M059J (cell line): ENCODE data around the gene CNOT9. TPM values are rescaled to one million over a fixed set of nuclear protein-coding genes. Genes with fewer than 3 reads are reported as not detected.

Experiments used
- DNase-seq: peaks from one replicate; pipeline ENCODE4 v3.0.0-alpha.2; 2012; ENCODE audit warnings: low read depth
- total RNA-seq: library from RNA; depleted of rRNA; stranded (reverse); fragments of >200 nt; shearing (Covaris generic); gene quantifications from 2 replicates; pipeline ENCODE4 v1.2.3, GENCODE V29; 2014

CNOT9 gene
- total RNA-seq, 1 experiment from 2014 or later: 131 TPM

GRCh38 chr2:218577482-218578220, 9.0 kb downstream of the CNOT9 start:
- DNase-seq: no peak

- no peak for DNase-seq
Observed at GRCh38 chr2:218578272-218578877, 9.7 kb downstream of the CNOT9 start.

DNA sequence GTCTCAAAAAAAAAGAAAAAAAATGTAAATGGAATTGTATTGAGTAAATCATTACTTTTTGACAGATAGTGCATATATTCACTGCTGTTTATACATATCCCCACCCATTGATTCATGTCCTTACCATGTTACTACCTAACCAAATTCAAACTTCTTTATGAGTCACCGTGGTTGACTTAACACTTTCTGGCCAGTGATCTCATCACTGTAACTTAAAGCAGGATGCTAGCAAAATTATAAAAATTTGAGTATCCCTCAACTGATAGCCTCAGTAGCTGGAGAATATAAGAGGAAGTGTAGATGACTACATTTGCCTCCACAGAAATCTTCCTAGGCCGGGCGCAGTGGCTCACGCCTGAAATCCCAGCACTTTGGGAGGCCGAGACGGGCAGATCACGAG, 13.4 kb downstream of the CNOT9 start:
- peak; percentile 69 for DNase-seq

DNA sequence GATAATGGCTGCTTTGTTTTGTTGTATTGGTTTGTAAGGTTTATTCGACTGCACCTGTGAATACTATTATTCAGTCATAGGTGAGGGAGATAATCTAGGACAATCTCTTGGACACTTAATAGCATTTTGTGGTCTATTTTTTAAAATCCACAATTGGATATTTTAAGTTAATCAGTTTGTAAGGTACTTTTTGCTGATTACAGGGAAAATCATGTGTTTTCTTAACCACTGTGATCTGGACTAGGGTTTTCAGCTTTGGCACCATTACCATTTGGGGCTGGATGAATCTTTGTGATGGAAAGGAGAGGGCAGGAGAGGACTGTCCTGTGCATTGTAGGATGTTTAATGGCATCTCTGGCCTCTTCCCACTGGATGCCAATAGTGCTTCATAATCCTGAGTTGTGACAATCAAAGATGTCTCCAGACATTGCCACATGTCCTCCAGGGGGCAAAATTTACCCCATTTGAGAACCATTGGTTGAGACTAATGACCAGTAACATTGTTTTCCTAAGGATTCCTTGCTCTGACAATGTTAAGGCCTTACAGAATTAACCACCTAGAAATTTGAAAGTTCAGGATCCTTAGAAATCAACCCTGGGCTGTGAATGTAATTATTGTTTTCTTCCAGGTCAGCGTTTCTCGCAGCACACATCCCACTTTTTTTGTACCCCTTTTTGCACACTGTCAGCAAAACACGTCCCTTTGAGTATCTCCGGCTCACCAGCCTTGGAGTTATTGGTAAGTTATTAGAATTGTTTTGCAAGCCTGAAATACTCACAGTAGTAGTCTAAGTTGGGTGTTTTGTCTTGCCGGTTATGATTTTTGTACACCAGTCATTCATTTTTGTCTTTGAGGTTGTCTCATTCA, 15.6 kb downstream of the CNOT9 start:
- no peak for DNase-seq

- no peak for DNase-seq
Observed at GRCh38 chr2:218585541-218585940, 16.9 kb downstream of the CNOT9 start.

DNA sequence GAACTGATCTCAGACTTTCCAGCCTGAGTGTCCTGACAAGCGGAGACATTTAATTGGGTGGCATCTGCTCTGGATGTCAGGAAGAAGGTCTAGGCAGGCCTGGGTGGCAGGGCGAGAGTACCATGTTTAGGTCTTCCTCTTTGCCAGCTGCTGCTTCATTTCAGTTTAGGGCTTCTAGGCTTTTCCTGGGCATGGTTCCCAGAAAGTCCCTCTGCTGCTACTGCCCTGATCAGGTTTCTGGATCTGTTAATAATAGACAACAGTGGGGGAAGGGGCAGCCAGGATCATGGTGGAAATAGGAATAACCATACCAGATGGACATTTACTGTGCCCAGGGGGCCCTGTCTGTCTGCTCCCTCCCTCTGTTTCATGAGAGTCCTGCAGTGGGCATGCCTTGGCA, 36.8 kb downstream of the CNOT9 start:
- DNase-seq: peak; percentile 47

DNA sequence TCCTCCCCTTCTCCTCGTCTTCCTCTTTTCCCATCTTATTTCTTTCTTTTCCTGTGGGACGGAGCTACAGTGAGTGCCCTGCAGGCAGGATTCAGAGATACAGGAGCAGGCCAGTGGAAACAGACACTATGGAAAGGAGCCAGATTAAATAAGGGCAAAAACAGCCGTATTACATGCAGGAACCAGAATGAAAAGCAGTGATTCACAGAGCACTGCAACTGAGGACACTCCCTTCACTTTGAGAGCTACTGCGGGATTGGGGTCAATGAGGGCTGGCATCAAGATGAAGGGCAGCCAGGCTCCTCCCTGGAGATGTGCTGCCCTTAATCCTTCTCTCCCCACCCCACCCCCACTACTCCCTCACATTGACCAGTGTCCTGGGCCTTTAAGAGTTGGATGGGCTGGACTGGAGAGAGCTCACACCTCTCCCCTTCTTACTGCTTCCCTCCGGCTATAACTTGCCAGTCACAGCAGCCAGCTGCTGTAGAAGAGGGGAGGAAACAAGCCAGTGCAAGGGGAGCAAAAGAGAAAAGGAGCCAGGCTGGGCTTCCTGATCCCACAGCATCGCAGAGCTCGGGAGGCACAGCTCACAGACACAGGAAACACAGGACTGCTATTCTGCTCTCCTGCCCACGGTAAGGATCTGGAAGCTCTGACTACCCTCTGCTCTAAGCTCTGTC, 38.9 kb downstream of the CNOT9 start, which contains the start of gene PLCD4:
Gene PLCD4 (plus strand): TSS at position 464 of the 680 bp plus-strand sequence. CDS start 7,841 bp downstream, outside the sequence.
- peak; percentile 76 for DNase-seq

DNA sequence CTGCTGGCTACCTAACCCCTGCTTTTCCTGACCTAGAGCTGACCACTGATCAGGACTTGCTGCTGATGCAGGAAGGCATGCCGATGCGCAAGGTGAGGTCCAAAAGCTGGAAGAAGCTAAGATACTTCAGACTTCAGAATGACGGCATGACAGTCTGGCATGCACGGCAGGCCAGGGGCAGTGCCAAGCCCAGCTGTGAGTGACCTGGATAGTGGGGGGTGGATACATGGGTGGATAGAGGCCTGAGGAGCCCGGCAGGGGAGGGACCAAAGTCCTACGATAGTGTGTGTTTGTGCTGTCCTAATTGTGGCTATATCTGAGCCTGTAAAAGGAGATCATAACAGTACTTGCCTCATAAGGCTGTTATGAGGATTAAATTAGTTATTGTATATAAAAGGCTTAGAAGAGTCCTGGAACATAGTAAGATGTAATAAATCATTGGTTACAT, 47.3 kb downstream of the CNOT9 start:
- DNase-seq: no peak

- DNase-seq: peak; percentile 41
Observed at GRCh38 chr2:218618102-218618860, 49.6 kb downstream of the CNOT9 start.

- DNase-seq: no peak
Observed at GRCh38 chr2:218621007-218621406, 52.4 kb downstream of the CNOT9 start.

GRCh38 chr2:218622606-218623365, 54.1 kb downstream of the CNOT9 start:
- DNase-seq: no peak

DNA sequence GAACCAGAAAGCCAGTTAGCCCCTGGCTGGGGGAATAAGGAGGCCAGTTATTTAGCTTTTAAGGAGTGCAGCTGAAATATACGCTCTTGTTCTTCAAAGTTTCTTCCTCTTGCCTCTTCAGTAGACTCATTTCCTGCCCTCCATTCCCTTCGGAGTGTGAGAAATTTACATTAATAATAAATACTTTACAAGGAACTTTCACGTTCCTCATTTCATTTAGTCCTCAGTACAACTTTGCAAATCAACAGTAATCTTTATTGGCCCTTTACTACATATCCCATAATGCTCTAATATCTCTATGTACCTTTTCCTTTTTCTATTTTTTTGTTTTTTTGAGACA, 54.7 kb downstream of the CNOT9 start:
- DNase-seq: no peak

DNA sequence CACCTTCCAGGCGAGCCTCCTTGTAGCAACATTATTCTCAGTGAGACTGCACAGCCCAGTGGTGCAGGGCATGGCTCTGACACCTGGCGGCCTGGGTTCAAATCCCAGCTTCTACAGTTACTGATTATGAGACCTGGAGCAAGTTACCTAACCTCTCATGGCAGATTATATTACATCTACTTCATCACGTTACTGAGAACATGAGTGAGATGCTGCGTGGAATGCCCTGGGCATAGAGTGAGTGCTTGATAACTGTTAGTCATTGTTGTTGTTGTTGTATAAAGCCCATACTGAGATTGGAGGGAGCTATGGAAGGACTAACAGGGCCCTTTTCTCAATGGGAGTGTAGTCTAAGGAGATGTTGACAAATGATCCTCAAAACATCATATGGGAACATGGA, 57.7 kb downstream of the CNOT9 start:
- no peak for DNase-seq

DNA sequence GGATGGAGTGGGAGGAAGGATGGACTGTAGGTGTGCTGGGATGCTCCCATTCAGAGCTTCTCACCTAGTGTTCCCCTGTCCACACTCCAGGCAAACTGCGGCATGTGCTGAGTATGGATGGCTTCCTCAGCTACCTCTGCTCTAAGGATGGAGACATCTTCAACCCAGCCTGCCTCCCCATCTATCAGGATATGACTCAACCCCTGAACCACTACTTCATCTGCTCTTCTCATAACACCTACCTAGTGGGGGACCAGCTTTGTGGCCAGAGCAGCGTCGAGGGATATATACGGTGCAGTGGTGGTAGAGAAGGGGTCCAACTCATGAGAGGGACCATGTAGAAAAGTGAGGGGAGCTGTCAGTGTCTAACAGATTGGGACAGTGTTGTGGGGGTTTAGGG, 59.3 kb downstream of the CNOT9 start:
- no peak for DNase-seq

- DNase-seq: peak; percentile 53
Observed at GRCh38 chr2:218631837-218632236, 63.2 kb downstream of the CNOT9 start.

DNA sequence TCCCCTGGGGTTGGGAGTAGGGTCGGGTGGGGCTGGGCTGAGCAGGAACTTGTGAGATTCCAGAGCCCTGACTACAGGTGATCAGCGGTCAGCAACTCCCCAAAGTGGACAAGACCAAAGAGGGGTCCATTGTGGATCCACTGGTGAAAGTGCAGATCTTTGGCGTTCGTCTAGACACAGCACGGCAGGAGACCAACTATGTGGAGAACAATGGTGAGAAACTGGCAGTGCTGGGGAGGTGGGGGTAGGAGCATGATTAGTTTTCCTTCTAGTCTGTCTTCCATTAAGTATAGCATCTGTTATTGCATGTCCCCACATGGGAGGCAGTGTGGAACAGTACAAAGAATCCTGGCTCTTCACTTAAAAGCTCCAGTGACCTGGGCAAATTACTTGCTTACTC, 67.1 kb downstream of the CNOT9 start:
- DNase-seq: no peak

GRCh38 chr2:218638372-218638771, 69.7 kb downstream of the CNOT9 start:
- no peak for DNase-seq

DNA sequence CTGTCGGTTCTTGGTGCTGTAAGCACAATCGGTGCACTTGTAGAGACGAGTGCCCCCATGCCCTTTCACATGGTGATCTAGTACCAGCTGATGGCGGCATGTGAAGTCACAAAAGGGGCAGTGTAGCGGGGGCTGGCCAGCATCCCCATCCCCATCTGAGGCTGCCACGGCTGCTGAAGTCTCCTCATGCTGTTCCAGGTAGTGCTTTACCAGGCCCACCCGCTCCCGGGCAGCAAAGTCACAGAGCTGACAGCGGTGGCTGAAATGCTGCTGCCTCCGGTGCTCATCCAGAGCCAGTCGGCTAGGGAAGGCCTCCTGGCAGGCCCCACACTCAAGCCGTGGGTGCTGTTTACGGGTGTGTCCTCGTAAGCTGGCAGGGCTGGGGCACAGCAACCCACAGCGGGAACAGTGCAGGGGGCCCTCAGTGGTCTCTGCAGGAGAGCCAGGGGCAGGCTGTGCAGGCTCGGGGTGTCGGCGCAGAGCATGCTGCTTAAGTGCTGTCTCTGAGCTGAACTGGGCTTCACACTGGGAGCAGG, 73.5 kb downstream of the CNOT9 start:
- DNase-seq: no peak

DNA sequence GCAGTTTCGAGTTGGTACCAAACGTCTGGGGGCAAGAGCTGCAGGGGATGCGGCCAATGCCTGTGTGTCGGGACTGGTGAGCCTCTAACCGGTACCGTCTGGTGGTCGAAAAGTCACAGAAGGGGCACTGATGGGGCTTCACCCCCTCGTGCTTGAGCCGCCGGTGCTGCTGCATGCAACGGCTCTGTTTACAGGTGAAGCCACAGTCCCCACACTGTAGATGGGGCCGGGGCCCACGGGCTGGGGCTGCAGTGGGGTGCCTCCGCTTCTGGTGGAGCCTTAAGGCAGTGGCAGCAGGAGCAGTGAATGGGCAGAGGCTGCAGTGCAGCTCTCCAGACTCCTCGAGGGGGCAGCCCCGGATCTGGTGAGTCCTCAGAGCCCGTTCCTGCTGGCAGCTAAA, 74.1 kb downstream of the CNOT9 start:
- no peak for DNase-seq

DNA sequence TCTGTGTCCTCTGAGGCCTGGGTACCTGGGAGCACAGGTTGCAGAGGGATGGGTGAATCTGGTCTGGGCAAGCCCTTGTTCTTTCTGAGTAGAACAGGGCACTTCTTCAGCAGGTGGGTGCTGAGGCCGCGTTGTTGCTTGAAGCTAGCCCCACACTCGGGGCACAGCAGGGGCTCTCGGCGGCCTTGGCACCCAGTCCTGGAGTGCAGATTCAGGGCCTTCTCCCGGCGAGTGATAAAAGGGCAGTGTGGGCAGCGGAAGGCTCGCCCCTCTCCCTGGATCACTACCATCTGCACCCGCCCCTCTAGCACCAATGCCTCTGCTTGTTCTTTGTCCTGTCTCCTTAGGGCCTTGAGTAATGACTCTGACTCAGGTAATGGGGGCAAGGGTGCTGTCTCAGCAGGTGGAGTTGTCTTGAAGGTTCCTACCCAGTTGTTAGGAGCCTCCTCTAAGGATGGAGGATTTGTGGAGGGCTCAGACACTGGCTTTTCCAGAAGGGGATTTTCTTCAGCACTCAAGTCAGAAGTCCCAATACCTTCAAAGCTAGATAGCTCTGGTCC, 75.2 kb downstream of the CNOT9 start:
- DNase-seq: no peak
